H9 (cell line): Measurements from ENCODE around the gene GTPBP4. TPM values are rescaled to one million over a fixed set of nuclear protein-coding genes. Genes with fewer than 3 reads are reported as not detected.
A peak's percentile ranks its signal among the peaks of the same experiment; 100 is the strongest.

ENCODE experiments used
- DNase-seq: peaks from one replicate; pipeline ENCODE4 v3.0.0-alpha.2; 2017
- H2AFZ ChIP-seq: one replicate; pipeline ENCODE4 v1.6.1; 2013; ENCODE audit warnings: mild to moderate bottlenecking, low read length, control low read depth, moderate library complexity
- H2AK5ac ChIP-seq: 2 replicates; pipeline ENCODE4 v1.6.1; 2013; ENCODE audit warnings: low read length, control low read depth, mixed read lengths; ENCODE audit not compliant: insufficient read length
- H2BK120ac ChIP-seq: one replicate; pipeline ENCODE4 v1.6.1; 2013; ENCODE audit warnings: low read depth, mild to moderate bottlenecking, low read length, control low read depth, inconsistent platforms; ENCODE audit not compliant: poor library complexity, severe bottlenecking
- H2BK12ac ChIP-seq: 2 replicates; pipeline ENCODE4 v1.6.1; 2013; ENCODE audit warnings: low read length, control low read depth, mixed read lengths, low read depth; ENCODE audit not compliant: insufficient read length
- H2BK15ac ChIP-seq: 2 replicates; pipeline ENCODE4 v1.6.1; 2013; ENCODE audit warnings: low read depth, low read length, control low read depth
- H2BK20ac ChIP-seq: one replicate; pipeline ENCODE4 v1.6.1; 2013; ENCODE audit warnings: low read depth, mild to moderate bottlenecking, low read length, control low read depth, inconsistent platforms; ENCODE audit not compliant: poor library complexity, severe bottlenecking
- H2BK5ac ChIP-seq: 2 replicates; pipeline ENCODE4 v1.6.1; 2013; ENCODE audit warnings: low read length, control low read depth, mixed read lengths; ENCODE audit not compliant: insufficient read length
- H3K14ac ChIP-seq: 2 replicates; pipeline ENCODE4 v1.6.1; 2013; ENCODE audit warnings: low read length, control low read depth; ENCODE audit not compliant: insufficient read depth
- H3K18ac ChIP-seq: 2 replicates; pipeline ENCODE4 v1.6.1; 2013; ENCODE audit warnings: low read depth, mild to moderate bottlenecking, mixed read lengths, low read length, control low read depth; ENCODE audit not compliant: insufficient read length
- H3K23ac ChIP-seq: 2 replicates; pipeline ENCODE4 v1.6.1; 2013; ENCODE audit warnings: low read length, control low read depth, mixed read lengths, low read depth; ENCODE audit not compliant: insufficient read length
- H3K23me2 ChIP-seq: 2 replicates; pipeline ENCODE4 v1.6.1; 2013; ENCODE audit warnings: low read depth, mild to moderate bottlenecking, mixed read lengths, low read length, control low read depth; ENCODE audit not compliant: insufficient read length, poor library complexity, severe bottlenecking
- H3K27ac ChIP-seq: 2 replicates; pipeline ENCODE4 v1.5.1; 2013; ENCODE audit warnings: low read length, control low read depth, mixed read lengths, low read depth; ENCODE audit not compliant: insufficient read length
- H3K27me3 ChIP-seq: 2 replicates; pipeline ENCODE4 v1.6.1; 2013; ENCODE audit warnings: low read length, control low read depth, inconsistent platforms; ENCODE audit not compliant: insufficient read depth
- H3K4ac ChIP-seq: 2 replicates; pipeline ENCODE4 v1.6.1; 2013; ENCODE audit warnings: low read depth, mild to moderate bottlenecking, control low read depth, inconsistent platforms, low read length, moderate library complexity
- H3K4me1 ChIP-seq: 2 replicates; pipeline ENCODE4 v1.6.1; 2013; ENCODE audit warnings: low read length, control low read depth, inconsistent platforms; ENCODE audit not compliant: insufficient read depth
- H3K4me2 ChIP-seq: 2 replicates; pipeline ENCODE4 v1.6.1; 2013; ENCODE audit warnings: low read length, control low read depth, mixed read lengths; ENCODE audit not compliant: insufficient read length, insufficient read depth
- H3K56ac ChIP-seq: 2 replicates; pipeline ENCODE4 v1.6.1; 2013; ENCODE audit warnings: low read depth, mild to moderate bottlenecking, mixed read lengths, low read length, control low read depth; ENCODE audit not compliant: insufficient read length
- H3K79me1 ChIP-seq: 2 replicates; pipeline ENCODE4 v1.6.1; 2013; ENCODE audit warnings: low read depth, mild to moderate bottlenecking, moderate library complexity, low read length, control low read depth, inconsistent platforms; ENCODE audit not compliant: insufficient read depth, poor library complexity, severe bottlenecking
- H3K79me2 ChIP-seq: 2 replicates; pipeline ENCODE4 v1.6.1; 2013; ENCODE audit warnings: low read length, control low read depth, inconsistent platforms; ENCODE audit not compliant: insufficient read depth
- H3K9ac ChIP-seq: 2 replicates; pipeline ENCODE4 v1.6.1; 2013; ENCODE audit warnings: low read length, control low read depth, mixed read lengths; ENCODE audit not compliant: insufficient read length; ENCODE audit errors: extremely low read depth
- H3K9me3 ChIP-seq: one replicate; pipeline ENCODE4 v1.6.1; 2013; ENCODE audit warnings: low read depth, low read length, inconsistent platforms; ENCODE audit not compliant: control insufficient read depth
- H3T11ph ChIP-seq: one replicate; pipeline ENCODE4 v1.6.1; 2013; ENCODE audit warnings: mild to moderate bottlenecking, low read length, control low read depth, inconsistent platforms
- H4K20me1 ChIP-seq: one replicate; pipeline ENCODE4 v1.6.1; 2013; ENCODE audit not compliant: control insufficient read depth, insufficient read length, insufficient read depth
- H4K5ac ChIP-seq: 2 replicates; pipeline ENCODE4 v1.6.1; 2013; ENCODE audit warnings: low read depth, mild to moderate bottlenecking, mixed read lengths, low read length, control low read depth; ENCODE audit not compliant: insufficient read length
- H4K8ac ChIP-seq: replicated peaks from 2 replicates; pipeline ENCODE4 v1.6.1; 2013; ENCODE audit warnings: low read length, control low read depth, mixed read lengths, low read depth; ENCODE audit not compliant: insufficient read length
- H4K91ac ChIP-seq: 2 replicates; pipeline ENCODE4 v1.6.1; 2013; ENCODE audit warnings: low read depth, mild to moderate bottlenecking, moderate library complexity, mixed read lengths, low read length, control low read depth; ENCODE audit not compliant: insufficient read length
- H3K27ac Mint-ChIP-seq, 3 experiments: 2 replicates in 2 of 3; 3 replicates in 1 of 3; pipeline ENCODE4 v1.8.0; 2020 to 2021; ENCODE audit warnings: mixed read lengths in 3 of 3, mild to moderate bottlenecking in 1 of 3, moderate library complexity in 1 of 3
- H3K27me3 Mint-ChIP-seq: 2 replicates; pipeline ENCODE4 v1.8.0; 2021; ENCODE audit warnings: low read depth, mild to moderate bottlenecking, moderate library complexity, mixed read lengths
- H3K36me3 Mint-ChIP-seq, 3 experiments: 2 replicates in 2 of 3; 3 replicates in 1 of 3; pipeline ENCODE4 v1.8.0; 2020 to 2021; ENCODE audit warnings: low read depth in 3 of 3, mixed read lengths in 3 of 3; ENCODE audit not compliant: insufficient read depth in 1 of 3
- H3K4me1 Mint-ChIP-seq, 2 experiments: 2 replicates each; pipeline ENCODE4 v1.8.0; 2020; ENCODE audit warnings: mixed read lengths in 2 of 2
- H3K4me3 Mint-ChIP-seq, 2 experiments: 2 replicates in 1 of 2; 3 replicates in 1 of 2; pipeline ENCODE4 v1.8.0; 2020 to 2021; ENCODE audit warnings: mild to moderate bottlenecking in 2 of 2, mixed read lengths in 2 of 2, moderate library complexity in 1 of 2
- H3K9me3 Mint-ChIP-seq, 2 experiments: 2 replicates in 1 of 2; 3 replicates in 1 of 2; pipeline ENCODE4 v1.8.0; 2020; ENCODE audit warnings: mild to moderate bottlenecking in 2 of 2, mixed read lengths in 2 of 2, moderate library complexity in 1 of 2
- CTCF ChIP-seq: fragments of 200-600 bp; sonication (generic); conservative IDR thresholded peaks from 3 replicates; pipeline ENCODE4 v1.8.0; 2021; ENCODE audit warnings: antibody characterized with exemption, mild to moderate bottlenecking
- WGBS: extraction: QIAGEN DNeasy Blood & Tissue Kit; methylation state at CpG from one replicate; pipeline ENCODE4 v1.1.7; 2013; ENCODE audit warnings: missing lambda C conversion rate, low lambda C conversion rate, mixed read lengths; ENCODE audit not compliant: insufficient read length; ENCODE audit errors: extremely low coverage; 5-methylcytosine and 5-hydroxymethylcytosine counted together
- total RNA-seq: library from RNA; stranded (reverse); gene quantifications from 2 replicates; pipeline ENCODE4 v1.2.1, GENCODE V29; 2021

GTPBP4 gene
- total RNA-seq, 1 experiment from 2014 or later, result 134 TPM

GRCh38 chr10:1045415-1045814 is 57.2 kb downstream of the GTPBP4 start:
- Histone ChIP-seq H3K79me1 (no peaks in the 10 kb centered on the region), H3K27ac (no peak overlapping the region), H2BK5ac (no peak overlapping the region), H3K14ac (no peak overlapping the region), H3K23me2 (peaks cover 5% of the 10 kb centered on the region), H4K91ac (no peak overlapping the region), H3K18ac (no peak overlapping the region), H3T11ph (no peak overlapping the region), H4K5ac (no peak overlapping the region), H3K4me2 (peak overlapping the region; percentile 58), H3K56ac (no peak overlapping the region), H3K4me1 (no peaks in the 10 kb centered on the region; the same call in 1 of the 2 replicates), H3K23ac (no peak overlapping the region), H3K4ac (no peak overlapping the region), H3K9ac (no peak overlapping the region), H3K9me3 (no peaks in the 10 kb centered on the region), H2AFZ (no peak overlapping the region), H2BK120ac (no peak overlapping the region), H2BK20ac (no peak overlapping the region), H2BK15ac (no peak overlapping the region), H2BK12ac (no peak overlapping the region), H3K79me2 (peaks cover 28% of the 10 kb centered on the region), H4K8ac (no peak overlapping the region), H3K27me3 (no peaks in the 10 kb centered on the region), H2AK5ac (no peak overlapping the region), H4K20me1 (no peaks in the 10 kb centered on the region)
- no CpG with 5 or more reads among the region's 6 CpGs for WGBS
- DNase-seq, result no peak
- H3K9me3 Mint-ChIP-seq, result no peaks in the 10 kb centered on the region; a peak in 2 of 5 replicates
- H3K4me1 Mint-ChIP-seq, result peaks cover 23 to 25% of the 10 kb centered on the region in 2 experiments
- no peak for TF ChIP-seq CTCF
- H3K36me3 Mint-ChIP-seq, result peaks cover 27 to 60% (median 49%) of the 10 kb centered on the region in 3 experiments
- no peaks in the 10 kb centered on the region for H3K27me3 Mint-ChIP-seq
- peak overlapping the region; percentile 16 to 57; a peak in 4 of 5 replicates for H3K4me3 Mint-ChIP-seq
- peak overlapping the region in 2 of 3 experiments; percentile 82 to 88; a peak in 4 of 7 replicates for H3K27ac Mint-ChIP-seq
